Common myeloid progenitor, CD34-positive (primary cell): Measurements from ENCODE around the gene FIBCD1.

ENCODE experiments used
- CTCF ChIA-PET: fragments of 350-600 bp; sonication (Branson Sonifier 250); formaldehyde crosslinking; loops from one replicate; lab custom pipeline; 2021; ENCODE audit warnings: antibody characterized with exemption; lab: Charles Lee
- POLR2A ChIA-PET: fragments of 350-600 bp; sonication (Branson Sonifier 250); formaldehyde crosslinking; loops from one replicate; lab custom pipeline; 2021; ENCODE audit warnings: antibody characterized with exemption; lab: Charles Lee
- DNase-seq, 3 donors: peaks; one replicate each; pipeline versions ENCODE4 v3.0.0 to v3.0.0-alpha.2; 2013
- H3K27ac ChIP-seq, 2 experiments: 1 replicate in 1 of 2; 2 replicates in 1 of 2; pipeline ENCODE4 v1.7.0; 2013; ENCODE audit warnings: inconsistent platforms in 2 of 2, low read length in 2 of 2, mild to moderate bottlenecking in 2 of 2, low read depth in 1 of 2, moderate library complexity in 1 of 2; ENCODE audit not compliant: severe bottlenecking in 2 of 2, insufficient read depth in 1 of 2, poor library complexity in 1 of 2
- H3K27me3 ChIP-seq, 5 experiments: replicated peaks in 2 of 5; 1 replicate in 3 of 5; 2 replicates in 2 of 5; pipeline versions ENCODE4 v1.6.1 to v1.7.0; 2013; ENCODE audit warnings: low read length in 4 of 5, mild to moderate bottlenecking in 2 of 5, moderate library complexity in 2 of 5, inconsistent platforms in 1 of 5; ENCODE audit not compliant: insufficient read depth in 5 of 5, control insufficient read depth in 4 of 5
- H3K36me3 ChIP-seq, 4 experiments: 1 replicate in 2 of 4; 2 replicates in 2 of 4; pipeline versions ENCODE4 v1.6.1 to v1.7.0; 2013; ENCODE audit warnings: low read length in 3 of 4, control low read depth in 1 of 4, mild to moderate bottlenecking in 1 of 4; ENCODE audit not compliant: control insufficient read depth in 4 of 4, insufficient read depth in 4 of 4
- H3K4me1 ChIP-seq, 4 experiments: 1 replicate in 3 of 4; 2 replicates in 1 of 4; pipeline versions ENCODE4 v1.6.1 to v1.7.1; 2013; ENCODE audit warnings: low read length in 3 of 4, mild to moderate bottlenecking in 3 of 4, control low read depth in 1 of 4, inconsistent platforms in 1 of 4, moderate library complexity in 1 of 4; ENCODE audit not compliant: control insufficient read depth in 4 of 4, insufficient read depth in 4 of 4; ENCODE audit errors: control extremely low read depth in 1 of 4
- H3K4me3 ChIP-seq, 7 experiments: 1 replicate in 4 of 7; 2 replicates in 3 of 7; pipeline versions ENCODE4 v1.5.1 to v1.7.0; 2013; ENCODE audit warnings: mild to moderate bottlenecking in 7 of 7, low read length in 6 of 7, moderate library complexity in 6 of 7, inconsistent platforms in 2 of 7, low read depth in 2 of 7, control low read depth in 1 of 7; ENCODE audit not compliant: insufficient read depth in 4 of 7, control insufficient read depth in 1 of 7; ENCODE audit errors: extremely low read depth in 1 of 7
- H3K9me3 ChIP-seq, 5 experiments: 1 replicate in 4 of 5; 2 replicates in 1 of 5; pipeline versions ENCODE4 v1.6.1 to v1.7.1; 2013; ENCODE audit warnings: low read length in 4 of 5, mild to moderate bottlenecking in 2 of 5, inconsistent platforms in 1 of 5, low read depth in 1 of 5, moderate library complexity in 1 of 5; ENCODE audit not compliant: control insufficient read depth in 4 of 5, insufficient read depth in 2 of 5; ENCODE audit errors: control extremely low read depth in 1 of 5
- WGBS: methylation state at CpG from one replicate; pipeline ENCODE4 v1.1.5; 2013; ENCODE audit not compliant: insufficient coverage; 5-methylcytosine and 5-hydroxymethylcytosine counted together

Gene FIBCD1

DNA sequence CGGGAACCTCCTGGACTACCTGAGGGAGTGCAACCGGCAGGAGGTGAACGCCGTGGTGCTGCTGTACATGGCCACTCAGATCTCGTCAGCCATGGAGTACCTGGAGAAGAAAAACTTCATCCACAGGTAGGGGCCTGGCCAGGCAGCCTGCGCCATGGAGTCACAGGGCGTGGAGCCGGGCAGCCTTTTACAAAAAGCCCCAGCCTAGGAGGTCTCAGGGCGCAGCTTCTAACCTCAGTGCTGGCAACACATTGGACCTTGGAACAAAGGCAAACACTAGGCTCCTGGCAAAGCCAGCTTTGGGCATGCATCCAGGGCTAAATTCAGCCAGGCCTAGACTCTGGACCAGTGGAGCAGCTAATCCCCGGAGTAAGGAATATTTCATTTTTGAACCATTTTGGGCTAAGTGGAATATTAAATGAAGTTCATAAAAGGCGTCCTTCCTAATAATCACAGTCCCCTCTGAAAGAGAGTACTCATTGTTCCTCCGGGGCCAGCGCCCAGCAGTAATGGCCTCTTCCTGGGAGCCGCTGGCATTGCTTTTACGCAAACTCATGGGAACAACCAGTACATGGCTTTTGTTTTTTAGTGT, 66.0 kb downstream of the FIBCD1 start:
- Histone ChIP-seq H3K27ac (no peak overlapping the region), H3K4me1 (no peaks in the 10 kb centered on the region), H3K27me3 (no peaks in the 10 kb centered on the region), H3K36me3 (peaks cover 13 to 61% (median 37%) of the 10 kb centered on the region in 4 experiments), H3K9me3 (no peaks in the 10 kb centered on the region), H3K4me3 (no peak overlapping the region)
- 99% methylated on average over 11 of the region's 15 CpGs for WGBS
- CTCF ChIA-PET, result interaction anchor here (1.0 to 1.6 kb wide), 2 partner anchors 11 to 125 kb away, joined by 5 to 6 read pairs; no protein-coding TSS in a partner anchor
- POLR2A ChIA-PET, result no interaction called here
- DNase-seq, result no peak

DNA sequence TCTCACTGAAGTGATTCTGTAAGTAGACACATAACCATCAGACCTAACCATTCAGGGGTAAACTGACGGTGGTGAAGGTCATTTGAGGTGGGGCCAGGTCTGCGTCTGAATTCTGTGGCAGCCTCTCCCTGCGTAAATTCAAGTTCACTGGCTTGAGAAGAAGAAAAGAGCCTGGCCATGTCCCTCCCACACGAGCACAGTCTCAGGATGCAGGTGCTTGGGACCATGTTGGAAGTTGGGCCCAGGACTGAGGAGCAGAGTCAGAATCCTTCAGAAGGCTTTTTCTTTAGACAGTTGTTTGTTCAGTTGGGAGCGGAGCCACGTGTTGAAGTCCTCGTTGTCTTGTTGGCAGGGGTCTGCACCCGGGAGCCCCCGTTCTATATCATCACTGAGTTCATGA, 66.5 kb downstream of the FIBCD1 start:
- POLR2A ChIA-PET, result no interaction called here
- WGBS, result 97% methylated on average over 8 of the region's 9 CpGs
- Histone ChIP-seq H3K4me3 (no peak overlapping the region), H3K9me3 (no peaks in the 10 kb centered on the region), H3K27me3 (no peaks in the 10 kb centered on the region), H3K36me3 (peaks cover 13 to 59% (median 37%) of the 10 kb centered on the region in 4 experiments), H3K4me1 (no peaks in the 10 kb centered on the region), H3K27ac (no peak overlapping the region)
- CTCF ChIA-PET, result interaction anchor here (0.9 to 1.6 kb wide), 3 partner anchors 11 to 126 kb away, joined by 3 to 6 read pairs (median 5); no protein-coding TSS in a partner anchor
- no peak for DNase-seq

DNA sequence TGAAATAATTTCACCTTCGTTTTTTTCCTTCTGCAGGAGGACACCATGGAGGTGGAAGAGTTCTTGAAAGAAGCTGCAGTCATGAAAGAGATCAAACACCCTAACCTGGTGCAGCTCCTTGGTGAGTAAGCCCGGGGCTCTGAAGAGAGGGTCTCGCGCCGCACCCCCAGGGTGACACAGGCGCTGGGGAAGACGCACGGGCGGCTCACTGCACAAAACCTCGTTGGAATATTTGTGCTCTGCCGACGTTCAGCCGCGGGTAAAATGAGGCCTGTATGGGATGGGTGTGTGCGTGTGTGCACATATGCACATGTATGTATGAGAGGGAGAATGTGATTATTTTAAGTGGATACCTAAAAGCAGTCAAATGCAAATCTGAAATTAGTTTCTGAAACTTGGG, 67.0 kb downstream of the FIBCD1 start:
- no peak for DNase-seq
- POLR2A ChIA-PET, result no interaction called here
- Histone ChIP-seq H3K27me3 (no peaks in the 10 kb centered on the region), H3K36me3 (peaks cover 13 to 56% (median 38%) of the 10 kb centered on the region in 4 experiments), H3K9me3 (no peaks in the 10 kb centered on the region), H3K4me1 (no peaks in the 10 kb centered on the region), H3K27ac (no peak overlapping the region), H3K4me3 (no peak overlapping the region)
- WGBS, result 94% methylated on average over 7 of the region's 15 CpGs
- CTCF ChIA-PET, result interaction anchor here (0.8 to 1.6 kb wide), 6 partner anchors 8 to 185 kb away, joined by 3 to 6 read pairs (median 4); no protein-coding TSS in a partner anchor

DNA sequence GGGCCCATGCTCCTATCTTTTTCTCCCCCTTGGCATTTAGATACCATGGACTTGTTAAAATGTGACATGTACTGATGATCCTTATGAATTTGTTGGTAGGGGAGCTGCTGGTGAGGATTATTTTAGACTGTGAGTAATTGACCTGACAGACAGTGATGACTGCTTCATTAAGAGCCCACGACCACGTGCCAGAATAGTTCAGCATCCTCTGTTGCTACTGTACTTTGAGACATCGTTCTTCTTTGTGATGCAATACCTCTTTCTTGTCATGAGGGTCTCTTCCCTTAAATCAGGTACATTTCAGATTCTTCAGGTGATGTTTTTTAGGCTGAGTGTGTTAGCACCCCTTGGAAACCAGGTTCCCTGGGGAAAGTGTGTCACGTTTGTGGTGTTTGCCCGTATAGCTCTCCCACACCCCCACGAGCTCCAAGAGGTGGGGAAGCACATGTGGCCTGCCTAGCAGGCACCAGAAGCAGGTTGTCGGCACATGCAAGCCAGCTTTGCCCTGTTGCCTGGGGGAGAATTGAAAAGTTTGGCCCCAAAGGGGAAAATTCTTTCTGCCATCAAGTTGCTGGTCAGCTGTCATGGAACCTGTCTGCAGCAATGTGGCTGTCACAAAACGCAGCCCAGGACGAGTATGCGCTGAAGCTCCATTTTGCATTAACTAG, 67.5 kb downstream of the FIBCD1 start:
- ChIA-PET POLR2A (no interaction called here), CTCF (interaction anchor here (0.8 to 1.6 kb wide), 7 partner anchors 8 to 185 kb away, joined by 3 to 6 read pairs (median 3); no protein-coding TSS in a partner anchor)
- no peak overlapping the region for H3K27ac ChIP-seq
- H3K36me3 ChIP-seq, result peaks cover 13 to 56% (median 38%) of the 10 kb centered on the region in 4 experiments
- no peak overlapping the region for H3K4me3 ChIP-seq
- H3K4me1 ChIP-seq, result no peaks in the 10 kb centered on the region
- DNase-seq, result no peak
- H3K27me3 ChIP-seq, result no peaks in the 10 kb centered on the region
- no peaks in the 10 kb centered on the region for H3K9me3 ChIP-seq
- WGBS, result 96% methylated on average over 7 of the region's 10 CpGs

DNA sequence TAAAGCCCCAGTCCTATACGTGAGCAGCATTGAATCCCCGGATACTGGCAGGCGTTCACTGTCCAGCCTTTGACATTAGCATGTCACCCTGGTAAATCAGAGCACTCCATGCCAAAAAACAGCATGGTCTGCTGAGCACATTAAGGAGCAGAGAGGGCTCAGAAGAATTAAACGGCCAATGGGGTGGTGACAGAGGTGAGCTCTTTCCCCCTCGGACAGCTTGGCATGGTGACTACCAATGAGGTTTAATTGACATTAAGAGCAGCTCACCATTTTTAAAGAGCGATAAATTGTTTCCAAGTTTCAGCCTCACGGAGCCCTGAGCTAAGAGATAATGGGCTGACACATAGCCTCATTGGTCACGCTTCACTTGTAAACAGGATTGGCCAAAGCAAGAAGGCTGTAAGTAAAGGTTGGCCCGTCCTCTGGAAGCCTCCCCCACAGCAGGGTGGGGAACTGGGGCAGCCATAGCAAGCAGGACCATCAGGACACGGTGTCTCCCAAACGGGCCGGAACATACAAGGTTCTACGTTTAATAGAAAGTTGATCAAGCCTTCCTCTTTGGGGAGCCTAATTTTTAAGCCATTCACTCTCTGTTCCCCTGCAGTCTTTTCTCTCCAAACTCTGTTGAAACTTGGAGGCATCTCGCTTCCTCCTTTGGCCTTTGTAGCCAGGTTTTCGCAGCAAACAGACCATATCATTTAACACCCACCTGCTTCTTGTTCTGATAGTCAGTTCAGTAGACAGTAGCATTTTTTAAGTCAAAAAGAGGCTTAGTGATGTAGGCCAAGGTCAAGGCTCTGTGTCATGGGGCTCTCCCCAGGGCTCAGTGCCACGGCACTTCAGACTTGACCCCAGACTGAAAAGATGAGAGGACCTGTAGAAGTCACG, 68.3 kb downstream of the FIBCD1 start:
- ChIA-PET POLR2A (interaction anchor here (1.0 kb wide), 1 partner anchor 128 kb away, joined by 5 read pairs; no protein-coding TSS in a partner anchor), CTCF (interaction anchor here (0.6 to 11.0 kb wide), 25 partner anchors 8 to 417 kb away, joined by 3 to 249 read pairs (median 4); no protein-coding TSS in a partner anchor)
- Histone ChIP-seq H3K27me3 (no peaks in the 10 kb centered on the region), H3K9me3 (no peaks in the 10 kb centered on the region), H3K4me1 (no peaks in the 10 kb centered on the region), H3K36me3 (peaks cover 13 to 56% (median 37%) of the 10 kb centered on the region in 4 experiments), H3K4me3 (no peak overlapping the region), H3K27ac (no peak overlapping the region)
- WGBS, result 96% methylated on average over 15 of the region's 17 CpGs
- DNase-seq, result no peak

DNA sequence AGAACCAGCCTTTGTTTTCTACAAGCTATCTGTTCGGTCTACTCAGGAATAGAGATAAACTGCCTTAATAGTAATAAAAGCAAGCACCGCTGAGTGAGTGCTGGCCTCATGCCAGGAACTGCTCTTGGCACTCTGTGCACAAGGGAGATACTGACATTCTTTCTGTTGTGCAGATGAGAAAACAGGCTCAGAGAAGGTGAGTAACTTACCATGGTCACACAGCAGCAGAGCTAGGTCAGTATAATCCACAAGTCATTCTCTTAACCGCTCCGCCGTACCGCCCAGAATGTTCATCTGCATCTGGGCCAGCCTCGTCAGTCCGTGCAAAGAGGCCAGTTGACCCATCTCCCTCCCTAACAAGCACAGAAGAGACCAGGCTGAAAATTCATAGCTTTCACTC, 69.8 kb downstream of the FIBCD1 start:
- 98% methylated on average over 8 of the region's 8 CpGs for WGBS
- Histone ChIP-seq H3K4me1 (no peaks in the 10 kb centered on the region), H3K27me3 (no peaks in the 10 kb centered on the region), H3K4me3 (no peak overlapping the region), H3K36me3 (peaks cover 7 to 57% (median 35%) of the 10 kb centered on the region in 4 experiments), H3K27ac (no peak overlapping the region), H3K9me3 (no peaks in the 10 kb centered on the region)
- ChIA-PET CTCF (interaction anchor here (0.8 to 11.0 kb wide), 21 partner anchors 9 to 180 kb away, joined by 3 to 249 read pairs (median 5); no protein-coding TSS in a partner anchor), POLR2A (interaction anchor here (1.0 kb wide), 1 partner anchor 129 kb away, joined by 5 read pairs; no protein-coding TSS in a partner anchor)
- peak in 2 of 3 donors; percentile 9 to 22 for DNase-seq
